ENCODE measurements around the gene FBXW4. TPM values are rescaled to one million over a fixed set of nuclear protein-coding genes. Genes with fewer than 3 reads are reported as not detected.

FBXW4 gene
- polyA plus RNA-seq, 1 of the 3 experiments (the other 2 are of a cell fraction), result 27.6 TPM

DNA sequence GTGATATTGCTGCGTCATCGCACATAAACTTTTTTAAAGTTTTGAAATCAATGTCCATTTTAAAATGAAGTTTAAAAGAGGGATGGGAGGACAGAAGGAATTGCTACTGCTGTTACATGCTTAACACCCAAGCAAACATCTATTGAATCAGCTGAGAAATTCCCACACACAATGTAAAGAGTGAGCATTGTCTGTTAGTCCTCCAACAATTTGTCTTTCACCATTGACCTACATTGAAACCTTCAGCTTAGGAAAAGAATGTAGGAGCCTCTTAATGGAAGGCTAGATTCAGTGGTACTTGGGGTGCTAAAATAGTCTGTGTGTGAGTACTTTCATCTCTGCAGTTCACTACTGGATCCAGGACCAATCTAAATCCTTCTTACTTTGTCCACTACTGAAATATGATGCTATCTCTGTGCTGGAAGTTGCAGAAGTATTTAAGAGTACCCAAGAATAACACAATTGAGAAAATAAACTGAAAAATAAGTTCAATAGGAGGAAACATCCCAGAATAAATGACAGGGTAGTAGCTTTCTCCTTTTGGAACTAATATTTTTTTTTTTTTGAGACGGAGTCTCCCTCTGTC, 23.8 kb upstream of the FBXW4 start:
- H4K20me1 ChIP-seq (ENCODE audit: insufficient read depth), result no peaks in the 10 kb centered on the region
- CTCF ChIA-PET, result interaction anchor here (1.7 kb wide), 1 partner anchor 62 kb away, joined by 6 read pairs; no protein-coding TSS in a partner anchor

More for the DNA sequence above, 23.8 kb upstream of the FBXW4 start:
- Histone ChIP-seq H3K4me3 (ENCODE audit: low read depth in 2 of 2, low read length in 1 of 2) (no peak overlapping the region), H3K4me2 (no peak overlapping the region), H3K27ac (ENCODE audit: low read depth in 2 of 2, low read length in 1 of 2) (no peak overlapping the region), H3F3A (replicated peaks; ENCODE audit: insufficient read depth) (no peaks in the 10 kb centered on the region), H3K79me2 (ENCODE audit: insufficient read depth) (no peaks in the 10 kb centered on the region), H3K9me3 (no peaks in the 10 kb centered on the region), H3K9ac (no peak overlapping the region), H3K4me1 (ENCODE audit: control insufficient read depth in 1 of 2, insufficient read depth in 2 of 2, low read depth in 1 of 2, low read length in 1 of 2) (no peaks in the 10 kb centered on the region), H2AFZ (ENCODE audit: low read depth) (no peak overlapping the region), H3K9me2 (no peaks in the 10 kb centered on the region), H3K27me3 (ENCODE audit: insufficient read depth) (no peaks in the 10 kb centered on the region), H3K36me3 (replicated peaks in 1 of 2; ENCODE audit: control insufficient read depth in 1 of 2, insufficient read depth in 2 of 2, low read length in 1 of 2) (no peaks in the 10 kb centered on the region)
- WGBS (ENCODE audit: low lambda C conversion rate), result 84% methylated on average over 3 of the region's 3 CpGs
- no peak for DNase-seq
- TF ChIP-seq RCOR1 (IDR thresholded peaks at IDR 0.05; ENCODE audit: low read length) (no peak), IRF3 (IDR thresholded peaks at IDR 0.05; ENCODE audit: low read depth, low read length) (no peak), MAX (IDR thresholded peaks at IDR 0.05; ENCODE audit: low read depth) (no peak), RFX5 (IDR thresholded peaks at IDR 0.05; ENCODE audit: low read length) (no peak), ZBTB33 (IDR thresholded peaks at IDR 0.05; ENCODE audit: borderline replicate concordance, low read depth) (no peak), SMC3 (IDR thresholded peaks at IDR 0.05; ENCODE audit: low read depth, low read length) (no peak), YY1 (IDR thresholded peaks at IDR 0.05; ENCODE audit: low read depth) (no peak), TEAD4 (IDR thresholded peaks at IDR 0.05; ENCODE audit: borderline replicate concordance, insufficient read depth) (no peak), FOSL2 (IDR thresholded peaks at IDR 0.05; ENCODE audit: borderline replicate concordance, low read depth) (no peak), FOXJ3 (CRISPR knock-in tag; IDR thresholded peaks at IDR 0.05) (no peak), USF2 (IDR thresholded peaks at IDR 0.05; ENCODE audit: borderline replicate concordance, low read depth, low read length) (no peak), USF1 (IDR thresholded peaks at IDR 0.05; ENCODE audit: borderline replicate concordance, low read depth) (no peak), POLR2AphosphoS5 (IDR thresholded peaks at IDR 0.05; ENCODE audit: low read depth, low read length) (no peak), SIN3A (IDR thresholded peaks at IDR 0.05; ENCODE audit: borderline replicate concordance, low read depth, low read length) (no peak), TCF12 (IDR thresholded peaks at IDR 0.05) (no peak), CTCF (IDR thresholded peaks at IDR 0.05) (no peak), FOXM1 (IDR thresholded peaks at IDR 0.05; ENCODE audit: low read depth) (no peak), ELF1 (IDR thresholded peaks at IDR 0.05) (no peak), GABPA (IDR thresholded peaks at IDR 0.05; ENCODE audit: low read depth) (no peak), MXI1 (IDR thresholded peaks at IDR 0.05; ENCODE audit: low read depth, low read length) (no peak)
- POLR2A ChIA-PET, result no interaction called here
